NCI-H524 treated with DMSO at 0.1 percent for 48 hours (cell line): Measurements from ENCODE around the gene GALNT18.

Experiments used
- DNase-seq: peaks from one replicate; lab custom pipeline; 2025; lab: John Stamatoyannopoulos, UW

Gene GALNT18

GRCh38 chr11:11265320-11265719 is 356.5 kb downstream of the GALNT18 start:
- DNase-seq, result no peak

DNA sequence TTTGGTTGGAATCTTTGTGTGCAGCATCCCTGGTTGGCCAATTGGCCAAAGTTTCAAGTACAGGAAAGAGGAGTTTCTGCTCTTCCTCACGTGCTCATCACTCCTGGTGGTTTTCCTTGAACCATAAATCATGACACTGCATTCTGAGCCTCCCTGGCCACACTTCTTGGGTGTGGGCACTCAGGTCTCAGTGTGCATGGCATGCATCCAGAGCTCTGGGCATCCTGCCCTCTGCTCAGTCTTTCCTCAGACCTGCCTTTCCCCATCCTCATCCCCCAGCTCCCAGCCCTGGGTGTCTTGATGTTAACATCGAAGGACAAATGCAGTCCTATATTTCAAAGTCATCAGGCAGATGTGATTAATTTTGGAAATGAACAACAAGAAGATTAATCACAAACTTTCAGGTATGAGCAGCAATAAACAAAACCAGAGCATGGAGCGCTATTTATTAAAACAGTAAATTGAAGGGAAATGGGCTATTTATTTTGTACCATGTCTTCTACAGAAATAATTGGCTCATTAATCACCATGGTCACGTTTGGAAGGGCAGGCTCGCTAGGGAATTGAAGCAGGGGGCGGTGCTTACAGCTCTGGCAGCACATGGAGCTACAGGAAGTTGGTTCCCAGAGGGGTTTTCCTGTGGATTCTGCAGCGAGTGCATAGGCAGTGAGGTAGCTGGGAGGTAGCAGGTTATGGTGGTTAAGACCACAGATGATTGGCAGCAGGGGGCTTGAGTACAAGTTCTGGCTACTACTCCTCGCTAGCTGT is 358.4 kb downstream of the GALNT18 start:
- no peak for DNase-seq

DNA sequence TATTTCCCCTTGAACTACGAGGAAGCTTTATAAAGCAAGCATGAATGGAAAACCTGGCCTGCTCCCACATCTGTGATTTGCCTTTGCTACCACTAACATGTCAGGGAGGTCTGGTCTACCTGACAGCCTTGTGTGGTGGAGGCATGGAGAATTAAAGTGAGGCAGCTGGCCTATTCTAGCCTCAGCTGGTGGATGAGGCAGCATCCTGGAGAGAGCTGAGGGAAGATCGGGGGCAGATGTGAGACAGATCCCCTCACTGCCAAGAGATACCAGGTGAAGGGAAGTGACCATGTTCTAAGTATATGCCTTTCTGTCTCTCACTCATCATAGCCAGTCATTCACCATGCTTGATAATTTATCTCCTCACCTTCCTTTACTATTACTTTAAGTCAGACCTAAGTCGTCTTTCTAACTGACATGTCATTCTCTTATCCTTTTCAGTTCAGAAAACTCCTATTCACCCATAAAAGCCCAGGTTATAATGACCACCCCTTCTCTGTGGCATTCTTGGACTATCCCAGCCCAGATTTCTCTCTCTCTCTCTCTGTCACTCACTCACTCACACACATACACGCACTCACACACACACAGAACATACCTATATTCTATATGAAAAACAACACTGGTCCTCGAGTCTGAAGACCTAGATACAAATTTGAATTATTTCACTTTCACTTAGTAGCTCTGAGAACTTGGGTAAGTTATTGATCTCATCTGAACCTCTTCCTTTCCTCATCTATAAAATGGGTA is 359.5 kb downstream of the GALNT18 start:
- DNase-seq, result no peak

DNA sequence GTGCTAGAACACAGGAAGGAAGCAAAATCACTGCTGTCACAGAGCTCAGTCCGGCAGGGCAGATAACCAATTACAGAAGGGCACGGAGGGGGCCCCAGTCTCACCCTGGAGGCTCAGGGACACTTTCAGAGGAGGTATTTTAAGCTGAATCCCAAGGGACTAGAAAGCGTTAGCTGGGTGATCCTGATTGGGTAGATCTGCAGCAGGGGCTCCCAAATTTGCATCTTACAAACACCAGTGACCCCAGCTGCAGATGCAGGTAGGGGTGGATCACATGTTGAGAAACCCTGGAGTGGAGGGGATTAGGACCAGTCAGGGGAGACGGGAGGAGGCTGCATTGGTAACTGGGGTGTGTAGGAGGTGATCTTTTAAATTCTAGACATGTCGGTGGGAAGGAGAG is 360.2 kb downstream of the GALNT18 start:
- DNase-seq, result no peak

GRCh38 chr11:11260903-11261302 is 360.9 kb downstream of the GALNT18 start:
- no peak for DNase-seq

DNA sequence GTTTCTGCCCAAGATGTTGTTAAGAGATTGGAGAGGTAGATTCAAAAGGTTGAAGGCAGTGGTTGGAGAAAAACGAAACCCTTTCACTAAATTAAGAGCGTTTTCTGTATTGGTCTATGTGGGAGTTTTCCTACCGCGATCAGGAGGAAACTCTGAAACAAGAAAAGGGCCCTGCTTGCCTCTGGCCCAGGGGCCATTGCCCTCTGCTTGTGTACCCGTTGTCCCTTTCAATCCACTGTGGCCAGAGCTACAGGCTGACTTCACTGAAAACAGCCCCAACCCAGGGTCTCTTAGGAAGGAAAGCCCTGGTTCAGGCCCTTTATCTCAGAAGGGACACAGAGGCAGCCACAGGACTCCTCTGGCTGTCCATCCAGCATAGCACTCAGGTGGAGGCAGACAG is 367.8 kb downstream of the GALNT18 start:
- DNase-seq, result no peak

DNA sequence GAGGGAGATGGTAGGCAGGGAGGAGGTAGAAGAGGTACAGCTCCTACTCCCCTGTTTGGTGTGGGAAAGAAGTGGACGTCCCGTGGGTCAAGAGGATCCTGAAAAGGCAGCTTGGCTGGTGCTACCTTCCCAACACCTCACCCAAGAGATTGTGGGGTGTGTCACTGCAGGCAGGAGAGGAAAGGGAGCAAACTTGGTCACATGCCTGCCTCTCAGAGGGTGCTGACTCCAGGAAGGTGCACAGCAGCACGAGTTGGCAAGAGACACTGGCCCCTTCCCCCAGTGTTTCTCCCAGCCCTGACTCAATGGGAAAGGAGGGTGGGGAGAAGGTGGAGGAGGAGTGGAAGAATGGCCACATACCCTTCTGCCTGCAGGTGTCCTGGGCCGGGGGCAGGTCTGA is 368.3 kb downstream of the GALNT18 start:
- DNase-seq, result no peak

DNA sequence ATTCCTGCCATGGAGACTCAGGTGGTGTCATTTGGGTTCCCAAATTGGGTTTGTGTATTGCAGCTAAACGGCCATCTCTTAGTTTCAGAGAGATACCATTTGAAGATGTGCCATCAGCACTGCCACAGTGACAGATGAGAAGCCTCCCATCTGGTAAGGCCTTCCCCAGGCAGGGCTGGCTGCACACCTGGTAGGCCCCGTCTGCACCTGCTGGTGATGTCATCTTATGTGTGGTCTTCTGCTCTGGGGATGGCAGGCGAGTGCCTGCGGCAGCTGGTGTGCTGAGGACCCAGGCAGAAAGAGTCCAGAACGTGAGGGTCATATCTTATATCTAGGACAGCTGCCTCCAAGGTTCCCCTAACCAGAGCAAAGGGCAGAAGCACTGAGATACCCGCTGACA is 369.4 kb downstream of the GALNT18 start:
- DNase-seq, result no peak

DNA sequence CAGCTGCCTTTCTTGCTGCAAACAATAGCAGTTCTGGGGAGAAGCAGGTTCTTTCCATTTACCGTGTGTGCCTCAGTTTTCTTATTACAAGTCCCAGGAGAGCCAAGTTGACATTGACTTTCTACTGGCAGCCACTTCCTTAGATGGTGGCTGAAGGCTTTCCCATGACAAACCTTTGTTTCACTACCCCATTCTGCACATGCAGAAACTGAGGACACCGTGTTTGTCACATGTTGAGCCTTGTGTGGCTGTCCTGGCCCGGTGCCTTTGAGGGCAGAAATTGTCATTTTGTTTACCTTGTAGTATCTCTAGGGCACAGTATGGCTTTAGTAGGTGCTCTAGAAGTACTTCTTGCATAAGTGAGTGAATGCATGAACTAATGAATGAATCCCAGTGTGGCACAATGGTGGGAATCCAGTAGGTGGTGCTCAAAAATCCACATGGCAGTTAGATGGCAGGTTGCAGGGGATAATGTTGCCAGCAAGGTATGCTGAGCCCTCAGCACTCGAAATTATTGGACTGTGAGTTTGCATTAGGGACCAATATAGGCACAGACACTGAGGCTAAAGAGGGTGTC is 370.3 kb downstream of the GALNT18 start:
- DNase-seq, result no peak

GRCh38 chr11:11250470-11250869 is 371.3 kb downstream of the GALNT18 start:
- DNase-seq, result no peak

- DNase-seq, result no peak
Observed at GRCh38 chr11:11247576-11247975, 374.2 kb downstream of the GALNT18 start.

DNA sequence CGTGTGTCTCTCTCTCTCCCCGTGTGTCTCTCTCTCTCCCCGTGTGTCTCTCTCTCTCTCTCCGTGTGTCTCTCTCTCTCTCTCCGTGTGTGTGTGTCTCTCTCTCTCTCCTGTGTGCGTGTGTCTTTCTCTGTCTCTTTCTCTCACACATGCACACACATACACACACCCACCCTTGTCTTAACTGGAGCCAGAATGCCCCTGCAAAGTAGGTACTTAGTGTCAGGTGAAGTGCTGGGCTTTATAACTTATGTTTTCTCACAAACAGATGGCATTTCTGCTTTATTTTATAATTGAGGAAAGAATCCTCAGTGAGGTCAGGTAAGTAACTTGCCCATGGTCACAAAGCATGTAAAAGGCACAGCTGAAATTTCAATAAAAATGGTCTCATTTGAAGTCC is 374.7 kb downstream of the GALNT18 start:
- peak; percentile 32 for DNase-seq

GRCh38 chr11:11246166-11246565 is 375.6 kb downstream of the GALNT18 start:
- DNase-seq, result no peak

DNA sequence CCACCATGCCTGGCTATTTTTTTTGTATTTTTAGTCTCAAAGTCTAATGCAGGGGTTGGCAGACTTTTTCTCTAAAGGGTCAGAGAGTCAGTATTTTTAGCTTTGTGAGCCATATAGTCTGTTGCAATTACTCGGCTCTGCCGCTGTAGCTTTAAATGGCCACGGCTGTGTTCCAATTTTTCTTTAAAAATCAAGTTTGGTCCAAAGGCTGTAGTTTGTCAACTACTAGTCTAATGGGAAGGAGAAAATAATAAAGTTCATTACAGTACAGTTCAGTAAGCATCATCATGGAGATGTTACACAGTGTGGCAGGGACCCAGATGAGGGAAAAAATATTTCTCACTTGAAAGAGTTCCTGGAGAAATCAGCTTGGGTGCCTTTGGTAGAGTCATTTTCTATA is 376.4 kb downstream of the GALNT18 start:
- DNase-seq, result no peak

- DNase-seq, result no peak
Observed at GRCh38 chr11:11244470-11245080, 377.2 kb downstream of the GALNT18 start.

GRCh38 chr11:11243590-11244469 is 378.0 kb downstream of the GALNT18 start:
- no peak for DNase-seq

DNA sequence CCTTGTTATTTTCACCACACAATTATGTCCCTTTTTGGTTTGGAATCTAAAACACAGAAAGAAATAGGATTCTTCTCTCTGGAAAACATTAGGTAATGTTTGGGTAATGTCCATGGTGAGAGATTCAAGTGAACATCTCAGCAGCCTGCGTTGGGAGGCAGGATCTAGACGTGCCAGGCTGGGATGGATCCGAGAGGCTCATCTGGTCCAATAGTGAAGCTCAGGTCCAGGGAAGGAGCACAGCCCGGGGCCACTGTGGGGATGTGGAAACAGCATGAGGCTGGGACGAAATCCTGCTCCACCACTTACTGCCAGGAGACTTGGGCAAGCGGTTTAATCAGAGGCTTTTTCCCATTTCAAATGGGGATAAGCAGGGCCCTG is 378.6 kb downstream of the GALNT18 start:
- no peak for DNase-seq

DNA sequence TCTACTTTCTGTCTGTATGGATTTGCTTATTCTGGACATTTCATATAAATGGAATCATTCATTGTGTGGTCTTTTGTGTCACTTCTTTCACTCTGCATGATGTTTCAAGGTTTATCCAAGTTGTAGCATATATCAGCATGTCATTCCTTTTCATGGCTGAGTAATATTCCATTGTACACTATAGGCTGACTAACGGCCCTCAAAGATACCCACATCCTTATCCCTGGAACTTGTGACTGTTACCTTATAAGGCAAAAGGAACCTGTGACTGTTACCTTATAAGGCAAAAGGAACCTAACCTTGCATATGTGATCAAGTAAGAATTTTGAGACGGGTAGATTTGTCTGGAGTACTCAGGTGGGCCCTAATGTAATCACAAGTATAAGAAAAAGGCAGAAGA is 380.5 kb downstream of the GALNT18 start:
- DNase-seq, result no peak

- no peak for DNase-seq
Observed at GRCh38 chr11:11239959-11240358, 381.8 kb downstream of the GALNT18 start.

DNA sequence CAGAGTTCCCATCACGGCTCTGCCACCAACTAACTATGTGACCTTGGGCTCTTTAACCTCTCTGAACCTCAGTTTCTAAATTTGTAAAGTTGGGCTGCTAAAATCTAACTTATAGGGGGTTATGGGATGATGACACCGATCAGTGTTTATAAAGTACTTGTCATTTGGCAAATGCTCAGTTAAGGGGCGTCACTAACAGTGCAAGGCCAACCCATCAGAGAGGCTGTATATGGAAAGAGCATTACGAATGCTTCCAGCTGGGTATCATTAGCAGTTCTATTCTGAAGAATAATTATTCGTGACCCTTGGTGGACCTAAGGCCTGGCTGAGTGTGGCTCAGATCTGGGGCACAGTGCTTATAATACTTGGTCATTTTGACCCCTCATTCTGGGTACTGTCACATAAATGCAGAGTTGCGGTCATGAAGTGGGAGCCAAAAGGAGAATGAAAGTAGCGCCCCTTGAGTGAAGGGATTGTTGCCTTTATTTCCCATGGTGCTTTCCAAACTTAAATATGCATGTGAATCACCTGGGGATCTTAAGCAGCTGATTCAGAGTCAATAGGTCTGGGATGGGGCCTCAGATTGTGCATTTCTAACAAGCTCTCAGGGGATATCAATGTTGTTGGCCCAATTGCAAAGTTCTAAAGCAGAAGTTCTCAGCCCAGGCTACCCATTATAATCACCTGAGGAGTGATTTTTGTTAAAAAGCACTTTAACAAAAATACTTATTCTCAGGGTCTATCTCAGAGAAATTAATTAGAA is 384.6 kb downstream of the GALNT18 start:
- DNase-seq, result no peak

- DNase-seq, result no peak
Observed at GRCh38 chr11:11236498-11237059, 385.2 kb downstream of the GALNT18 start.
